ENCODE measurements around the gene RIN3.

The RIN3 gene

DNA sequence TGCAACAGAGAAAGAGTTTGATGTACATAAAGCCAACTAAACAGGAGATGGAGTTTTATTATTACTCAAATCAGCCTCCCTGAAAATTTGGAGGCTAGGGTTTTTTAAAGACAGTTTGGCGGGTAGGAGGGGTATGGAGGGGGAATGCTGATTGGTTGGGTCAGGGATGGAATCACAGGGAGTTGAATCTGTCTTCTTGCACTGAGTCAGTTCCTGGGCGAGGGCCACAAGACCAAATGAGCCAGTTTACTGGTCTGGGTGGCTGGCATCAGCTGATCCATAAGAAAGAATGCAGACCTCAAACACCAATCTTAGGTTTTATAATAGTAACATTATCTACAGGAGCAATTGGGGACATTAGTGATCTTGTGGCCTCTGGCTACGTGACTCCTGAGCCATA is 64.9 kb downstream of the RIN3 start:
- DNase-seq = no peak

DNA sequence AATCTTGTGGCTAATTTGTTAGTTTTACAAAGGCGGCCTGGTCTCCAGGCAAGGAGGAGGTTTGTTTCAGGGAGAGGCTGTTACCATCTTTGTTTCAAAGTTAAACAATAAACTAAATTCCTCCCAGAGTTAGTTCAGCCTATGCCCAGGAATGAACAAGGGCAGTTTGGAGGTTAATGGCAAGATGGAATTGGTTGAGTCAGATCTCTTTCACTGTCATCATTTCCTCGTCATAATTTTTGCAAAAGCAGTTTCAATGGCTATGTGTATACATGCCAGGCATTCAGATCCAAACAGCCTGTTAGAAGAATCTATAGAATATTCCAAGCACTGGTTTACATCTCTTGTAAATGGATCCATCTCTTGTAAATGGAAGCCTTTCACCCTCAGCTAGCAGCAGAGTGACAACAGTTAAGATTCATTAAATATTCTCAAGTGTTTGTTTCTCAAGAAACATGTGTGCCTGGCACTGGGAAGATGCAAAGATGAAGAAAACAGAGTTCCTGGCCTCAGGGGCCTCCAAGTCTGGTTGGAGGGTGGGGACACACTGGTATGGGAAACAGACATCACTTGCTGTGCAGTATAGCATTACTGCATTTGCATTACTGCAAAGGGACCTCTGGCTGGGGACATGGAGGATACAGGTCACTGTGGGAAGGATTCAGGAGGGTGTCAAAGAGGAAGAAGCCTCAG is 65.8 kb downstream of the RIN3 start:
- no peak for DNase-seq

DNA sequence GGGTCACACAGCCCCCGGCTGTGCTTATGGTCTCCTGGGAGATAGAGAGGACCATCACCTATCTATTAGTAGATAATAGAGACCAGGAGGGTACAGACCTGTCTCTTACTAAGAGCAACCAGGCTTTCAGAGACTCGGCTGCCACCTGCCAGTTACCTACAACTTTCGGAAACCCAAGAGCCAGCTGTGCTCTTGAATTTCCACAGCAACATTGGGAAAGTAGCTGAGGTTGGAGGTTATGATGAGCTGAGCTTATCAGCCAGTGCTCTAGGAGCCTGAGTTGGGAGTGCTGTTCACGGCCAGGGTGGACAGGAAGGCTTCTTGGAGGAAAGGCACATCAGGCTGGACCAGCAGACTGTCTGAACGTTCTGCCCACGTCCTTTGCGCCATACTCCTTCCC is 67.6 kb downstream of the RIN3 start:
- DNase-seq = no peak

DNA sequence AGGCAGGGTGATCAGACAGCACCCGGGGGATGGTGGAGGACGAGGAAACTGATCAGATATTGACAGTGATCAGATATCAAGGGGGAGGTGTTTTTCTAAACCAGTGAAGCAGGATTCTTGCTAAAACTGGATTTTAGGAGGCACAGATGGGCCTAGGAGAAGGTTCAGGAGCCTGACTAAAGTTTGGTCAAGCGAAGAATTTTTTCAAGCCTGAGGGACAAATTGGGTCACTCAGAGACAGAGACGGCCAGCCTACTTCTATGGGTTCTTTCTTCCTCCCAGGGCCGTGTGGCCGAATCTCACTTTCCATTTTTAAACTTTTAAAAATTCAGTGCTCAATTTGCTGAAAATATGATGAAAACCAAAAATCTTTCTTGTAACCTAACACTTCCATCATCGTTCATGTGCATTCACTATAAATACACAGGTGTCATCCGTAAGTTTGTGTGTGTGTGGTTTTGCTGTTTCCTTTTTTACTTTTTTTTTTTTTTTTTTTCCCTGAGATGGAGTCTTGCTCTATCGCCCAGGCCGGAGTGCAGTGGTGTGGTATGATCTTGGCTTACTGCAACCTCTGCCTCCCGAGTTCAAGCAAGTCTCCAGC is 68.5 kb downstream of the RIN3 start:
- no peak for DNase-seq

DNA sequence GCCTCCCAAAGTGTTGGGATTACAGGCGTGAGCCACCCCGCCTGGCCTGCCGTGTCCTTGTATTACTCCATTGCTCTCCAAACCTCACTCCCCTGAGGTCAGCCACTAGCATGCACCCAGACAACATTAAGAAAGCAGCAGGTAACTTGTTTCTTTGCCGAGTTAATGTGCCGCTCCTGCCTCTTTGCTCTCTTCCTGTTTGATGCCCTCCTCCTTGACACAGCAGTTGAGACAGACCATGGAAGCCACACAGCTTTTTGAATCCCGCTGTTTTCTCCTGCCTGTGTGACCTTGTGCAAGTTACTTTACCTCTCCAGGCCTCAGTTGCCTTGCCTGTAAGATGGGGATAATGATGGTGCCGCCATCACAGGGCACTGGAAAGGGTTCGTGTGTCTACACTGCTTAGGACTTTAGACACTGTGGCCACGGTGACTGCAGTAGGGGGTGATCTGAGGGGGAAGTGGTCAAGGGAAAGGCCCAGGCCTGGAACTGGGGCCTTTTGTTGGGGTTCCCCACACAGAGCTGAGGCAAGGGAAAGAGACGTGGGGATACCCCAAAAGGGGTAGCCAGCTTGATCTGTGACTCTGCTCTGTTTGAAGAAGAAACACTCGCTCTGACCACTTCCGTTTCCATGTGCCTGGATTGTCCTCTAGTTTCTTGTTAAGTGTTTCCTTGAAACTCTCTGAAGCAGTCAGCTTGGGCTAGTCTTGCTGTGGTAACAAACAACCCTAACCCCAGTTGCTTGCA is 69.3 kb downstream of the RIN3 start:
- DNase-seq = no peak

DNA sequence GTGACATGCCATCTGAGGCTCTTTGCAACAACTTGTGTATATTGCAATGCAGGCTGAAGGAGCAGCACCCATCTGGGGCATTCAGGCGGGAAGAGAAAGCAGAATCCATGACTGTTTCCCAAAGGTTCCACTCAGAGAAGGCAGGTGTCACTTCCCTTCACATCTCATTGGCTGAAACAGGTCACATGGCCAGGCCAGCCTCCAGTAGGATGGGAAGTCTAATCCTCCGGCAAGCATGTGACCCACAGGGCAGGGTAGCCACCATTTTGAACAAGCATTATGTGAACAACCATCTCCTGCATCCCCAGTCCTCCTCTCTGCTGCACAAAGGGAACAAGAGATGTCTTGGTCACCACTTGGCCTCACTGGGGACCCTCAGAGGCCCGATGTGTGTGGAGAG is 70.6 kb downstream of the RIN3 start:
- no peak for DNase-seq

DNA sequence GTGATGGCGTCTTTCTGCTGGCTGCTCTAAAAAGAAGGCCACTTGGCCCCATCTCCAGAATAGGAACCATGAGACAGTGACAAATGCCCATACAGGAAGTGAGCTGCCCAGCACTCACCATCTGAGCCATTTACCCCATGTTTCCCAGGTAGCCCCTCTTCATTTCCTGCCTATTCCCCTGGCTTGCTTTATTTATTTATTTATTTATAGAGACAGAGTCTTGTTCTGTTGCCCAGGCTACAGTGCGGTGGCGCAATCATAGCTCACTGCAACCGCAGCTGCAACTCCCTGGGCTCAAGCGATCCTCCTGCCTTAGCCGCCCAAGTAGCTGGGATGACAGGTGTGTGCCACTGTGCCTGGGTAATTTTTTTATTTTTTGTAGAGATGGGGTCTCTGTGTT is 71.2 kb downstream of the RIN3 start:
- no peak for DNase-seq

DNA sequence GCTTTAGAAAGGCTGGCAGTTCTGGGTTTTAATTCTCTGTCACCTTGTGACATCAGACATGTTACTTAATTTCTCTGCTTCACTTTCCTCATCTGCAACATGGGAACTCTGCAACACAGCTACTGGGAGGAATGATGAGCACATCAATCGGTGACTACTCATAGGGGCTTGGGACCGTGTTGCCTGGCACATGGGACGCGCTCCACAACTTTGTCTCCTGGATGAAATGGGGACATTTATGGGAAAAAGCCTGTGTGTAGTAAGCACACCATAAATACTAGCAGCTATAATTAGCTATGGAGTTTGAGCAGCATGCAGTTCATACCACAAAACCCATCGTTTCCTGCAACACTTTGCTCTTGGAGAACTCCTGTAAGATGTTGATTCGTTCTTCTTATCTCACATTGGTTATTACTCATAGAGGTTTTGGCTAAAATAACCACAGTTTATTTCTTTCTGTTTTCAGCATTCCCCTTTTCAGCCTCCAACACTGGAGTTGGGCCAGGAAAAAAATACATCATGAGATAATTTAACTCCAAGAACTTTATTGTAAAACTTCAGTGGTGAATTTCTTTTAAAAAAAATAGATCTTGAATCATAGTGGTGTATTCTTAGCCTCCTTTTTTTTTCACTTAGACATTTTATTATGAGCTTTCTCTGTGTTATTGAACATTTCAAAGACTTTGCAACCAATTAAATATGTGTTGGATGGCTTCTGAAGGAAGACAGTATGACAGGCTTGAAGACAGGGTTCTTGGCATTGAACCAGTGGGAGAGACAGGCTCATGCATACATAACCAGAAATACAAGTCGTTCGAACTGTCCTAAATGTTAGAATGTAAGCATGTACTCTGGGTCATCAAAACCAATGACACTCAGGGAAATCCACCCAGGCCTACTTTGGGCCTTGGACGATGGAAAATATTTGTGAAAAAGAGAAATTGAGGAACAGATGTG is 72.7 kb downstream of the RIN3 start:
- DNase-seq = no peak

DNA sequence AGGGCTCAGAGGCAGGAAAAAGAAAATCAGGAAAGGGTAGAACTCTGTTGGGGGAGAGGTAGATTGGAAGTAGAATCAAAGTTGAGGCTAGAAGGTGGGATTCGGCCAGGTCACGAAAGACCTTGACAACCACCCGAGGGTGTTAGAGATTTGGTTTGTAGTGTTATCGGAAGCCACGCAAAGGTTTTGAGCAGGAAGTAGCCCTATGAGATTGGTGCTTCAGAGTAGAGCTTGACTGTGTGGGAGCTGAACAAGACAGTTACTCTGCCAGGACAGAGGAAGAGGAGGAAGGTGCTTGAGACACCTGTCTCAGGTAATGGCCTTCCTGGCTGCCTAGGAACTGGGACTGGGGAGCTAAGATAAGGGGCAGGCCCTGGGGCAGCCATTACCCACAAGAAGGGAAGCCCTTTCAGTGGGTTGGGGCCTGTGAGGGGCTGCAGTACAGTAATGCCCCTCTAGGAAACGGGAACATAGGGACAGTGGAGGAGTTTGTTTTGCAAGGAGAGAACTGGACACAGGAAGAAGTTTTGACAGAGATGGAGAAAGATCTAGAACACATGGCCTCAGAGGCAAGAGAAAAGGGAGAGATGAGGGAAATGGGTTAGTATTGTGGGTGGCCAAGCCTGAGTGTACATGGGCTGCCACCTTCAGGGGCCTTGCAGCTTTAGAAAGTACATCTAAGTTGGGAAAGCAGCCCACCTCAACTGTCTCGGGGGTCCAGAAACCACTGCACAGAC is 73.5 kb downstream of the RIN3 start:
- DNase-seq = no peak

DNA sequence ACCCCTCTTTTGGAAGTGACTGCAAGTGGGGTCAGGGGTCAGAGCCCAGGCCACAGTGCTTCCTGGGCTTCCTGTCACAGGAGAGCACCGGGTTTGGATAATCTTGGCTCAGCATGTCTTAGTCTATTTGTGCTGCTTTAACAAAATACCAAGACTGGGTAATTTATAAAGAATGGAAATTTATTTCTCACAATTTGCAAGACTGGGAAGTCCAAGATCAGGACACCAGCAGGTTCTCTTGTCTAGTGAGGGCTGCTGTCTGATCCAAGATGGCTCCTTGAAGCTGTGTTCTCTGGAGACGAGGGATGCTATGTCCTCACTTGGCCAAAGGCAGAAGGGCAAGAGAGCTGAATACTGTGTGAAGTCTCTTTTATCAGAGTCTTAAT is 74.1 kb downstream of the RIN3 start:
- DNase-seq = no peak

DNA sequence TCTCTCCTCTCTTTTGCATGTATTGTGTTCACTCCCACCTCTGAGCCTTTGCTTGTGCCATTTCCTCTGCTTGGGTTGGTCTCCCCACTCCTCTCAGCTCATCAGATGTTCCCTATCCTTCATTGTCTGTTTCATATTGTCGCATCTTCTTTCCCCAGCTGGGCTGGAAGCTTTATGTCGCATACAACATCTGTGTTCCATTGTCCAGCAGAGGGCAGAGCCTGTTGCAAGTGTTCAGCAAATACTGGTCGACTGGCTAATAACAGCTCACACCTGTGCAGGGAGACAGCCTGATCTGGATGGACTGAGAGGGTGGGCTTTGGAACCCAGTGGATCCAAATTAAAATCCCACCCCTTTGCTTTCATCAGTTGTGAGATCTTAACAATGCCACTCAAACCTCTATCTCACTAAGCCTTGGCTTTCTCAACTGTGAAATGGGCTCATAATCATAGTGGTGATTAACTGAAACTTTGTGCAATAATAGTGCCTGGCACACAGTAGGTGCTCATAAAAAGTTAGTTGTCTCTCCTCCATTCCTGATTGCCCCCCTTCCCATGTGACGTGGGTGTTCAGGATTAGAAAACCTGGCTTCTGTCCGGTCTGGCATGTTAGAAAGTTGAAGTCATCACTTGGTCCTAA is 75.8 kb downstream of the RIN3 start:
- DNase-seq = no peak

DNA sequence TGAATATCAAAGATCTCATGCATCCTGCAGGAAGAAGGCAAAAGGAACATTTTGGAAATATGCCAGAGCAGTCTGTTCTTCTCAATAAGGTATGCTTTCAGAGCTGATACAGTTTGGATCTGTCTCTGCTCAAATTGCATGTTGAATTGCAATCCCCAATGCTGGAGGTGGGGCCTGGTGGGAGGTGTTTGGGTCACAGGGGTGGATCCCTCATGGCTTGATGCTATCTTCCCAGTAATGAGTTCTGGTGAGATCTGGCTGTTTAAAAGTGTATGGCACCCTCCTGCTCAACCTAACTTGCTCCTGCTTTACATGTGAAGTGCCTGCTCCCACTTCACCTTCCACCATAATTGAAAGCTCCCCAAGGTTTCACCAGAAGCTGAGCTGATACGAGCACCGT is 76.6 kb downstream of the RIN3 start:
- no peak for DNase-seq

DNA sequence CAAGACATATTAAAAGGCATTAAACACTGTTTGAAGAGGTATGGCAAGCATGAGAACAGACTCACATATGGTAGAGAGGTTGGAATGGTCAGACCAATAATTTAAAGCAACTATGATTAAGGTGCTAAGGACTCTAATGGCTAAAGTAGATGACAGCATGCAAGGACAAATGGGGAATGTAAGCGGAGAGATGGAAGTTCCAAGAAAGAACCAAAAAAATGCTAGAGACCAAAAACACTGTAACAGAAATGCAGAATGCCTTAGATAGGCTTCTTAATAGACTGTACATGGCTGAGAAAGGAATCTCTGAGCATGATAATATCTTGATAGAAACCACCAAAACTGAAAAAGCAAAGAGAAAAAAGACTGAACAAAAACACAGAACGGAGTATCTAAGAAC is 77.4 kb downstream of the RIN3 start:
- no peak for DNase-seq

DNA sequence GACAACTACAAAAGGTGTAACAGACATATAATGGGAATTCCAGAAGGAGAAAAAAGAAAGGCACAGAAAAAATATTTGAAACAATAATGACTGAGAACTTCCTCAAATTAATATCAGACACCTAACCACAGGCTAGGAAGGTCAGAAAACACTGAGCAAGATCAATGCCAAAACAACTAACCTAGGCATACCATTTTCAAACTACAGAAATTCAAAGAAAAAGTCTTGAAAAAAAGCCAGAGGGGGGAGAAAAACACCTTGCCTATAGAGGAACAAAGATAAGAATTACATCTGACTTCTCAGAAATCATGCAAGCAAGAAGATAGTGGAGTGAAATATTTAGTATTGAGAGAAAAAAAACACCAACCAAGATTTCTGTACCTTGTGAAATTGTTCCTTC is 77.8 kb downstream of the RIN3 start:
- no peak for DNase-seq

DNA sequence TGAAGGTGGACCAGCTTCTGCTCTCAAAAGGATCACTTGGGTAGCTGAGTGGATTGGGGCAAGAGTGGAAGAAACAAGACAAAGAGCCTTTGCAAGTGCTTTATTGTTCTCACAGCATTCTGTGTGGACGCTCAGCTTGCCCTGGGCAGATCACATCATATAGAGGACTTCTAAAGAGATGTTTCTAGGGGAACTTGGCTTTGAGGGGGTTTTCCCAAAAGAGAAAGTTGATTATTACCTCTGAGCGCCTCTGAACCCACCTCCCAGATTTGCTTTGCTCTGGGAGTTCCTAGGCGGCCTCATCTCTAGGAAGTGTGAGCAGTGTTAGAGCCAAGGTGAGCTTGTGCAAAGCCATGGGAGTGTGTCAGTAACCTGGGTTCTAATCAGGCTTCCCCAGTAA is 81.7 kb downstream of the RIN3 start:
- DNase-seq = no peak

DNA sequence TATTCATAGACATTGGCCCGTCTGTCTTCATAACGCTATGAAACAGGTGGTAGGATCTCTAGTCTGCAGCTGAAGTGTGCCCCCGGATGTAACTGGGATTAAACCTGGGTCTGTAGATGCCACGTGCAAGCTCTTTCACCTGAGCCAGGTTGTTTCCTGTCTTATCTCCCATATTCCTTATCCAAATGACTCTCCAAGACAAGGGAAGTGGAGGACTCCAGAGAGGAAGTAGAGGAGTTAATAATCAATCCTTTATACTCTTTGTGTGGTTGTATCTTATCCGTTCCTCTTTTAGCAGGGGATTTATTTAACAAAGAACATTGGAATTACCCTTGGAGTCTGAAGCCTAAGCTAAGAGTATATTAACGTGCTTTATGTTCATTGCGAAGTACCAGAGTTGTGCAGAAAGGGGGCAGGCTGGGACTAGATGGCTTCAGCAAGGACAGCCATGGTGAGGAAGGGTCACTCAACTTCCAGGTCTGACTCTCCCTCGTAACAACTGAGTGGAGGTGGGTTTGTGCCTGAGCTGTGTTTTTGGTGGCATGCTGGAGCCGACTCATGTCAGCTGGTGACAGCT is 82.8 kb downstream of the RIN3 start:
- DNase-seq = no peak

DNA sequence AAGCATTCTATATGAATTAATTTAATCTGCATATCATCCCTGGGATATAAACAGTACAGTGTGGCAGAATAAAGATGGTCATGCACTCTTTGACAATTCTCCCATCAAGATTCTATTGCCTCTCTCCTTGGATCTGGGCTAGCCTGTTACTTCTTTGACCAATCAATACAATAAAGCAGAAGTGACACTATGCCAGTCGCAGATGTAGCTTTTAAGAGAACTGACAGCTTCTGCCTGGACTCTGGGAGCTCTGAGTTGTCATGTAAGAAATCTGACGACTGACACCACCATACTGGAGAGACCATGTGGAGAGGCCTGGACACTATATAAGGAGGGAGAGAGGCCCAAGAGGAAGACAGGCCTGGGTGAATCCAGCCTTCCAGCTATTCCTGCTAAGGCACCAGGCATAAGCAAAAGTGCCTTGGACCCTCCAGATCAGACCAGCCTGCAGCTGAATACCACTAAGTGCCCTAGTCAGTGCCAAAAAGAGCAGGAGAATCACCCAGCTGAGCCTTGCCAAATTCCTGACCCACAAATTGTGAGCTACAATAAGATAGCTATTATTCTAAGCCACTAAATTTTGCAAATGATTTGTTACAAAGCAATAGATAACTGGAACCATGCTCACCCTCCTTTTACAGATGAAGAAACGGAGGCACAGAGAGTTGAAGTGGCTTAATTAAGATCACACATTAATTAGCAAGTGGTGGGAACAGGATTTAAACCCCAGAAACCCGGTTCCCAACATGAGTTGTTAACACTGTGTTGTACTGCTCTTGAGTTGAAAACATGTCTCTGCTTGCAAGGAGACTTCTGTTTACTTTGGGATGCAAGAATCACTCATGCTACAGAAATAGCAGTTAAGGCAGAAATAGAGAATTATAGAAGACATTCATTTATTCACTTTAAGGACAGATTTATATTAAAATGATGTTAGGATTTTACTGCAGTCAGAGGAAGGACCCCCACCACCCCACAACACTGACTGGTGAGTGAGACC is 84.6 kb downstream of the RIN3 start:
- no peak for DNase-seq

DNA sequence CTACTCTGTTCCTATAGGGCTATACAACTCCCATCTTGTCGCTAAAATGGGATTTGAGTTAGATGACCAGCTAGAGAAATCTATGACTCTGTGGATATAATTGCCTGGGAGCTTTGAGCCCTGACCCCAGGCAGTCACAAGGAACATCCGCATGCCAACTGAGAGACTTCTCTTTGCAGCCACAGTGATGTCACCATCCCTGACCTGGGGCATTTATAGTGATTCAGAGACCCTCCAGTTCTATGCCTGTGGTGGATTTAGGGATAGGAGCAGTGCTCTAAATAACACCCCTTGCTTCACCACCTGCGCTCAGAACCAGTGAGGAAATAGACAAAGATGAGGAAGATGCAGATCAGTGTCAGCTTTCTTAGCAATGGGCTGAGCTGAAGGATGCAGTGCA is 86.2 kb downstream of the RIN3 start:
- no peak for DNase-seq

DNA sequence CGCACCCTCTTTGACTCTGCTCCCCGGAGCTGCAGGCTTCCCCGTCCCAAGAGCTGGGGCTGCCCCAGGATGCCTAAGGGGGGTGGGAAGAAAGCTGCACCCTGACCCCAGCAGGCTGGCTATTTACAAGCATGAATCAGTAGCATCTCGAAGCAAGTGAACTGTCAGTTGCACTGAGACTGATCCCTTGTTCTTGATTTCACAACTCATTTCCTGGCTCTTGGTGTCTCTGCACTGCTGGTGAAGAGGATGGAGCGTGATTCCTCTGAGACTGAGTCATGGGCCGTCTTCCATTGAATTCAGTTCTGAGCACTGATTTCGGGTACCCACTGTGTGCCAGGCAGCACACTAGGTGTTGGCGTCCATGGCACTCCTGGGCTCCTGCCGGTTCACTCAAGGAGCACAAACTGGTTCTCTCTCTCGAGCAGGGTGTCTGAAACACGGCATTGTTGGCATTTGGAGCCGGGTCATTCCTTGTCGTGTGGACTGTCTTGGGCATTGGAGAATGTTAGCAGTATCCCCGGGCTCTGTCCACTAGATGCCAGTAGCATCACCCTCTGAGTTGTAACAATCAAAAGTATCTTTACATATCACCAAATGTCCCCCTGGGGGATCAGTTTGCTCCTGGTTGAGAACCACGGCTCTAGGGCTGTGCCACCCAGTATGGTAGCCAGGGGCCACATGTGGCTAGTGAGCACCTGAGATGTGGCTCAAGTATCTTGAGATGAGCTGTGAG is 86.9 kb downstream of the RIN3 start:
- DNase-seq = no peak

Measured in stimulated activated CD4-positive, alpha-beta T cell treated with anti-CD3 and anti-CD28 coated beads, Interleukin-1b, Interleukin-23, amount 100 ng/mL, for 48 hours (primary cell).